ENCODE results near the gene GCHFR.

Gene GCHFR

GRCh38 chr15:40775740-40776536, 12.1 kb downstream of the GCHFR start:
- no peaks in the 10 kb centered on the region for H3K9me3 ChIP-seq (ENCODE audit: insufficient read depth, low read length)
- H3K79me2 ChIP-seq (ENCODE audit: low read length): no peaks in the 10 kb centered on the region
- H3K27ac ChIP-seq (ENCODE audit: low read length): no peak overlapping the region
- H4K20me1 ChIP-seq (ENCODE audit: insufficient read depth, low read length): no peaks in the 10 kb centered on the region
- no peak overlapping the region for H3K4me3 ChIP-seq (ENCODE audit: low read length)
- H3K4me2 ChIP-seq (ENCODE audit: low read length): no peak overlapping the region
- no peaks in the 10 kb centered on the region for H3K27me3 ChIP-seq (ENCODE audit: low read depth, low read length)
- H3K9ac ChIP-seq (ENCODE audit: low read length): no peak overlapping the region
- no peak for TF ChIP-seq EZH2phosphoT487 (IDR thresholded peaks at IDR 0.05; ENCODE audit: low read depth)
- TF ChIP-seq, protein P1, sequence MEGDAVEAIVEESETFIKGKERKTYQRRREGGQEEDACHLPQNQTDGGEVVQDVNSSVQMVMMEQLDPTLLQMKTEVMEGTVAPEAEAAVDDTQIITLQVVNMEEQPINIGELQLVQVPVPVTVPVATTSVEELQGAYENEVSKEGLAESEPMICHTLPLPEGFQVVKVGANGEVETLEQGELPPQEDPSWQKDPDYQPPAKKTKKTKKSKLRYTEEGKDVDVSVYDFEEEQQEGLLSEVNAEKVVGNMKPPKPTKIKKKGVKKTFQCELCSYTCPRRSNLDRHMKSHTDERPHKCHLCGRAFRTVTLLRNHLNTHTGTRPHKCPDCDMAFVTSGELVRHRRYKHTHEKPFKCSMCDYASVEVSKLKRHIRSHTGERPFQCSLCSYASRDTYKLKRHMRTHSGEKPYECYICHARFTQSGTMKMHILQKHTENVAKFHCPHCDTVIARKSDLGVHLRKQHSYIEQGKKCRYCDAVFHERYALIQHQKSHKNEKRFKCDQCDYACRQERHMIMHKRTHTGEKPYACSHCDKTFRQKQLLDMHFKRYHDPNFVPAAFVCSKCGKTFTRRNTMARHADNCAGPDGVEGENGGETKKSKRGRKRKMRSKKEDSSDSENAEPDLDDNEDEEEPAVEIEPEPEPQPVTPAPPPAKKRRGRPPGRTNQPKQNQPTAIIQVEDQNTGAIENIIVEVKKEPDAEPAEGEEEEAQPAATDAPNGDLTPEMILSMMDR (IDR thresholded peaks at IDR 0.05; ENCODE audit: low read depth, low read length): no peak
- H2AFZ ChIP-seq (ENCODE audit: low read depth, low read length): no peak overlapping the region
- peaks cover 10% of the 10 kb centered on the region for H3K4me1 ChIP-seq (ENCODE audit: low read length)
- peaks cover 14% of the 10 kb centered on the region for H3K36me3 ChIP-seq (replicated peaks; ENCODE audit: low read depth, low read length)

DNA sequence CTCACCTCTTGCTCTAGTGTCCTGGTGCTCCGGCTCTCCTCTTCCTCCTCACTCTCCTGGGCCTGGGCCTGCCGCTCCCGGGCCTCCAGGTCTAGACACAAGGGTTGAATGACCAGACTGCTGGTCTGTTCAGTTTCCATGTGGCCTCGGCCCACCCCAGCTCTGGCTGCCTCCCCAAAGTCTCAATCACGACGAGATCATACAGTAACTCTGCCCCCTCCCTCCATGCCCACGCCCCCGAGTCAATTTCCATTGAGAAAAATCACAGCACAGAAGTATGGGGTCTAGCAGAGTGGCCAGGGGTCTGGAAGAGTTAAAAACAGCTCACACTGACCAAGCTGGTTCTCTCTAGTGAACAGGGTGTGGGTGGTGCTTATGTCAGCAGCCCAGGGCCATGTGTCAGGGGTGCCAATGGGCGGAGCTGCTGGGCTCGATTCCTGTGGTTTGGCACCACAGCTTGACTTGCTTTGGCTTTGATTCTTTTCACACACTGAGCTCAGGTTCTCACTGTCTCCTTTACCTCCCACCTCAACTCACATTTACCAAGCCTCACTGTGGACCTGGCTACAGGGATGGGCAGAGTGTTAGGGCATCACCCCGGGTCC, 12.8 kb downstream of the GCHFR start:
- H3K4me3 ChIP-seq (ENCODE audit: low read length): no peak overlapping the region
- H3K9ac ChIP-seq (ENCODE audit: low read length): no peak overlapping the region
- no peaks in the 10 kb centered on the region for H3K27me3 ChIP-seq (ENCODE audit: low read depth, low read length)
- TF ChIP-seq, protein P1 (IDR thresholded peaks at IDR 0.05; ENCODE audit: low read depth, low read length): no peak
- no peak for TF ChIP-seq EZH2phosphoT487 (IDR thresholded peaks at IDR 0.05; ENCODE audit: low read depth)
- no peak overlapping the region for H2AFZ ChIP-seq (ENCODE audit: low read depth, low read length)
- H3K4me1 ChIP-seq (ENCODE audit: low read length): peaks cover 3% of the 10 kb centered on the region; the same call in 1 of the 2 replicates
- H3K36me3 ChIP-seq (replicated peaks; ENCODE audit: low read depth, low read length): peaks cover 14% of the 10 kb centered on the region
- no peaks in the 10 kb centered on the region for H4K20me1 ChIP-seq (ENCODE audit: insufficient read depth, low read length)
- H3K4me2 ChIP-seq (ENCODE audit: low read length): no peak overlapping the region
- no peak overlapping the region for H3K27ac ChIP-seq (ENCODE audit: low read length)
- H3K9me3 ChIP-seq (ENCODE audit: insufficient read depth, low read length): no peaks in the 10 kb centered on the region
- no peaks in the 10 kb centered on the region for H3K79me2 ChIP-seq (ENCODE audit: low read length)

DNA sequence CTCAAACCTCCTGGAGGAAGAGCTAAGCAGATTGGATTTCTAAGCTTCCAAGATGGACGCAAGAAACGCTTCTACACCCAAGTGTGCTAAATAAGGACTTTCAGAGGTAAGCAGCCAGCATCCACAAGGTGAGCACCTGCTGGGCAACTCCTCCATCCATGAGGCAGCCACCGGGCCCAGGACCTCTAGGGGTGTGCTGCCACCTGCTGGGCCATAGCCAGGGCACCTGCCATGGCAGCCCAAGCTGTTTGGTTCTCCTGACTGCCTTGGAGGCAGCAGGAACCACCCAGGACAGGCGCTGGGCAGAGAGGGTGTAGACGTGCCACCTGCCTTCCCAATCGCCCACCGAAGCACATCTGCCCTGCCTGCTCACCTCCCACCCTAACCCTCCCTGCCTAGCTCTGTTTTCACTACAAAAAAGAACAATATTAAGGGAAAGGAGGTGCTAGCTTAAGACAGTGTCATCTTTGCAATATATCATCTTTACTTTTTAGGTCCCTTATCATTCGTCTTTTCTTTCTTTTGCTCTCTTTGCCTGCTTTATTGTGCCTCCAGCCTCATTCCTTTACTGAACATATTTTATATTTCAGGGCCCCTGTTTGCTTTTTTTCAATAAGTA, 18.9 kb downstream of the GCHFR start:
- Histone ChIP-seq H3K4me1 (ENCODE audit: low read length) (no peaks in the 10 kb centered on the region), H3K4me3 (ENCODE audit: low read length) (no peak overlapping the region), H3K9ac (ENCODE audit: low read length) (no peak overlapping the region), H3K27me3 (ENCODE audit: low read depth, low read length) (no peaks in the 10 kb centered on the region), H2AFZ (ENCODE audit: low read depth, low read length) (no peak overlapping the region), H3K9me3 (ENCODE audit: insufficient read depth, low read length) (no peaks in the 10 kb centered on the region), H3K79me2 (ENCODE audit: low read length) (no peaks in the 10 kb centered on the region), H3K27ac (ENCODE audit: low read length) (no peak overlapping the region), H4K20me1 (ENCODE audit: insufficient read depth, low read length) (no peaks in the 10 kb centered on the region), H3K4me2 (ENCODE audit: low read length) (no peak overlapping the region), H3K36me3 (replicated peaks; ENCODE audit: low read depth, low read length) (peaks cover 5% of the 10 kb centered on the region)
- TF ChIP-seq EZH2phosphoT487 (IDR thresholded peaks at IDR 0.05; ENCODE audit: low read depth): no peak
- TF ChIP-seq, protein P1 (IDR thresholded peaks at IDR 0.05; ENCODE audit: low read depth, low read length): peak; percentile 85

- Histone ChIP-seq H3K27ac (ENCODE audit: low read length) (no peak overlapping the region), H4K20me1 (ENCODE audit: insufficient read depth, low read length) (no peaks in the 10 kb centered on the region), H3K9me3 (ENCODE audit: insufficient read depth, low read length) (no peaks in the 10 kb centered on the region), H2AFZ (ENCODE audit: low read depth, low read length) (no peak overlapping the region), H3K27me3 (ENCODE audit: low read depth, low read length) (no peaks in the 10 kb centered on the region), H3K9ac (ENCODE audit: low read length) (no peak overlapping the region), H3K36me3 (replicated peaks; ENCODE audit: low read depth, low read length) (no peaks in the 10 kb centered on the region), H3K79me2 (ENCODE audit: low read length) (no peaks in the 10 kb centered on the region), H3K4me2 (ENCODE audit: low read length) (no peak overlapping the region), H3K4me3 (ENCODE audit: low read length) (no peak overlapping the region), H3K4me1 (ENCODE audit: low read length) (no peaks in the 10 kb centered on the region)
- TF ChIP-seq EZH2phosphoT487 (IDR thresholded peaks at IDR 0.05; ENCODE audit: low read depth): no peak
- TF ChIP-seq, protein P1 (IDR thresholded peaks at IDR 0.05; ENCODE audit: low read depth, low read length): peak; percentile 4; the same call in 1 of the 2 replicates
Measured at GRCh38 chr15:40785164-40785563, 21.3 kb downstream of the GCHFR start.

All from OCI-LY3 (cell line).